RWPE2 (cell line): ENCODE results near the gene CLIC5.

ENCODE experiments used
- ATAC-seq: fragments of 200-7000 bp; cut with Tn5 transposase; 3 replicates; pipeline ENCODE4 v1.9.1; 2021; ENCODE audit warnings: low read depth
- DNase-seq: peaks from one replicate; pipeline ENCODE4 v3.0.0-alpha.2; 2020; ENCODE audit warnings: low spot score
- H3K27ac ChIP-seq: fragments of 450-650 bp; 2 replicates; pipeline ENCODE4 v1.5.1; 2017; ENCODE audit warnings: mild to moderate bottlenecking; ENCODE audit not compliant: poor library complexity, severe bottlenecking
- H3K27me3 ChIP-seq: fragments of 250-450 bp; sonication (Bioruptor Pico); 2 replicates; pipeline ENCODE4 v1.5.1; 2021; ENCODE audit warnings: mild to moderate bottlenecking, moderate library complexity; ENCODE audit not compliant: insufficient read depth, poor library complexity, severe bottlenecking
- H3K36me3 ChIP-seq: fragments of 250-450 bp; sonication (Bioruptor Pico); 2 replicates; pipeline ENCODE4 v1.5.1; 2020; ENCODE audit warnings: low read depth, mild to moderate bottlenecking, moderate library complexity
- H3K4me1 ChIP-seq: fragments of 250-450 bp; sonication (Bioruptor Pico); 2 replicates; pipeline ENCODE4 v1.5.1; 2021; ENCODE audit warnings: mild to moderate bottlenecking, moderate library complexity; ENCODE audit not compliant: insufficient read depth, poor library complexity, severe bottlenecking
- H3K4me3 ChIP-seq: fragments of 250-450 bp; sonication (Bioruptor Pico); 2 replicates; pipeline ENCODE4 v1.5.1; 2021; ENCODE audit warnings: mild to moderate bottlenecking, moderate library complexity; ENCODE audit not compliant: severe bottlenecking
- H3K9me3 ChIP-seq: fragments of 250-450 bp; sonication (Bioruptor Pico); 2 replicates; pipeline ENCODE4 v1.5.1; 2021; ENCODE audit warnings: mild to moderate bottlenecking, moderate library complexity; ENCODE audit not compliant: severe bottlenecking
- TF ChIP-seq, protein P1 (sequence below): fragments of 450-650 bp; IDR thresholded peaks from one replicate; pipeline ENCODE4 v1.5.1; 2017; ENCODE audit warnings: mild to moderate bottlenecking, moderate library complexity; ENCODE audit not compliant: poor library complexity, severe bottlenecking

The CLIC5 gene

DNA sequence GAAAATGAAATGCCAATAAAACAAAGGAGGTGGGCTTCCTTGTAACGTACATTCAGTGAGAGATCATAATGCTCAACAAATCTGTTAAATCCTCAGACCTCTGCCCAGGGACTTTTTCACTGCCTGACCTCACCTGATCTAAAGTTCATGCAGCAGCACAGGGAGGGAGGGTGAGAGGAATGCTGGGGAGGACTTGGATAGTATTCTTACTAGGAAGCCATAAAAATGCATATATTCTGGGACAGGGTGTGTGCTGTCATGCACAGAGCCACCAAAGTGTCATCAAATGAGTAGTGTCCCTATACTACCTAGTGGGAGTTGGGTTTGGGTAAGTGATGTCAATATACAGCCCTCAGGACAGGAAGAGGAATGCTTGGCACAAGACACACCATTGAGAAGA is 32.6 kb downstream of the CLIC5 start:
- no peaks in the 10 kb centered on the region for H3K36me3 ChIP-seq
- no peaks in the 10 kb centered on the region for H3K27me3 ChIP-seq
- TF ChIP-seq, protein P1, sequence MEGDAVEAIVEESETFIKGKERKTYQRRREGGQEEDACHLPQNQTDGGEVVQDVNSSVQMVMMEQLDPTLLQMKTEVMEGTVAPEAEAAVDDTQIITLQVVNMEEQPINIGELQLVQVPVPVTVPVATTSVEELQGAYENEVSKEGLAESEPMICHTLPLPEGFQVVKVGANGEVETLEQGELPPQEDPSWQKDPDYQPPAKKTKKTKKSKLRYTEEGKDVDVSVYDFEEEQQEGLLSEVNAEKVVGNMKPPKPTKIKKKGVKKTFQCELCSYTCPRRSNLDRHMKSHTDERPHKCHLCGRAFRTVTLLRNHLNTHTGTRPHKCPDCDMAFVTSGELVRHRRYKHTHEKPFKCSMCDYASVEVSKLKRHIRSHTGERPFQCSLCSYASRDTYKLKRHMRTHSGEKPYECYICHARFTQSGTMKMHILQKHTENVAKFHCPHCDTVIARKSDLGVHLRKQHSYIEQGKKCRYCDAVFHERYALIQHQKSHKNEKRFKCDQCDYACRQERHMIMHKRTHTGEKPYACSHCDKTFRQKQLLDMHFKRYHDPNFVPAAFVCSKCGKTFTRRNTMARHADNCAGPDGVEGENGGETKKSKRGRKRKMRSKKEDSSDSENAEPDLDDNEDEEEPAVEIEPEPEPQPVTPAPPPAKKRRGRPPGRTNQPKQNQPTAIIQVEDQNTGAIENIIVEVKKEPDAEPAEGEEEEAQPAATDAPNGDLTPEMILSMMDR: no peak
- DNase-seq (no peak), ATAC-seq (no peak)
- no peak overlapping the region for H3K4me3 ChIP-seq
- no peaks in the 10 kb centered on the region for H3K9me3 ChIP-seq
- H3K4me1 ChIP-seq: no peaks in the 10 kb centered on the region
- no peak overlapping the region for H3K27ac ChIP-seq

DNA sequence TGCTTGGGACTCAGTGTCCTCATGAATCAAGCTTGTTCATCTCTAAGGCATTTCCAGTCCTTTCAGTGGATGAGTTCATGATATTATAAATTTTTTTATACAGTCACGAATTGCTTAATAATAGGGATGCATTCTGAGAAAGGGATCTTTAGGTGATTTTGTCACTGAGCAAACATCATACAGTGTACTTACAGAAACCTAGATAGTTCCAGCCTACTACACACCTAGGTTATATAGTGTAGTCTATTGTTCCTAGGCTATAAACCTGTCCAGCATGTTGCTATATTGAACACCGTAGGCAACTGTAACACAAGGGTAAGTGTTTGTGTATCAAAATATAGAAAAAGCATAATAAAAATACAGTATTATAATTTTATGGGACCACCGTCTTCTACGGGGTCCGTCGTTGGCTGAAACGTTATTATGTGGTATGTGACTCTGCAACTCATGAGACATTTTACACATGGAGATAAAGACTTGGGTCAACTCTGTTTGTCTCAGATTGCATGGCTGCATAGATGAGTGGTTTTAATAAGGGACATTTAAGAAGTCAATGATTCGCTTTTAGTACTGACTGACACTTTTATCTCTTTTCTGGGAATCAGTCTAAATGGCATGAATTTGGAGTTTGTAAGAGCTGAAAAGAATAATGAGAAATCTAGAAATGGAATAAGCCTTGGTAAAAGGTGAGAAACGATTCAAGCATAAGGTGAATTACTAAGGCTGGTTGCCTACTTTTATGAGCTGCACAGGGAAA is 33.2 kb downstream of the CLIC5 start:
- Histone ChIP-seq H3K36me3 (no peaks in the 10 kb centered on the region), H3K9me3 (no peaks in the 10 kb centered on the region), H3K27ac (no peak overlapping the region), H3K4me1 (no peaks in the 10 kb centered on the region), H3K4me3 (no peak overlapping the region), H3K27me3 (no peaks in the 10 kb centered on the region)
- TF ChIP-seq, protein P1: no peak
- ATAC-seq (no peak), DNase-seq (no peak)

DNA sequence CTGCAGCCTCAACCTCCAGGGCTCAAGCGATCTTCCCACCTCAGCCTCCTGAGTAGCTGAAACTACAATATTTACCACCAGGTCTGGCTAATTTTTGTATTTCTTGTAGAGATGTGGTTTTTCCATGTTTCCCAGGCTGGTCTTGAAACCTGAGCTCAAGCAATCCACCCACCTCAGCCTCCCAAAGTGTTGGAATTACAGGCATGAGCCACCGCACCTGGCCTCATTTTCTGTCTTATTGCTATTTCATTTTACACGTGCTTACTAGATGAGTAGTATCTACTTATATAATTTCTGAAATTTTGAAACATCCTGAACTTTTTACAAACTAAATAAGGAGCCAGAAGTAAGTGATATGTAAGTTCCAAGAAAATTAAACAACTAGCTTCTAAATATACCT is 34.6 kb downstream of the CLIC5 start:
- no peaks in the 10 kb centered on the region for H3K9me3 ChIP-seq

GRCh38 chr6:45979311-45979710 is 36.3 kb downstream of the CLIC5 start:
- H3K27ac ChIP-seq: no peak overlapping the region
- H3K9me3 ChIP-seq: no peaks in the 10 kb centered on the region
- DNase-seq (no peak), ATAC-seq (no peak)
- H3K4me3 ChIP-seq: no peak overlapping the region
- no peaks in the 10 kb centered on the region for H3K36me3 ChIP-seq
- TF ChIP-seq, protein P1: no peak
- no peaks in the 10 kb centered on the region for H3K27me3 ChIP-seq
- H3K4me1 ChIP-seq: no peaks in the 10 kb centered on the region

More for the DNA sequence above, 34.6 kb downstream of the CLIC5 start:
- ATAC-seq (no peak), DNase-seq (no peak)
- H3K27me3 ChIP-seq: no peaks in the 10 kb centered on the region
- H3K4me3 ChIP-seq: no peak overlapping the region
- no peaks in the 10 kb centered on the region for H3K4me1 ChIP-seq
- no peak overlapping the region for H3K27ac ChIP-seq
- H3K36me3 ChIP-seq: no peaks in the 10 kb centered on the region
- TF ChIP-seq, protein P1: no peak

DNA sequence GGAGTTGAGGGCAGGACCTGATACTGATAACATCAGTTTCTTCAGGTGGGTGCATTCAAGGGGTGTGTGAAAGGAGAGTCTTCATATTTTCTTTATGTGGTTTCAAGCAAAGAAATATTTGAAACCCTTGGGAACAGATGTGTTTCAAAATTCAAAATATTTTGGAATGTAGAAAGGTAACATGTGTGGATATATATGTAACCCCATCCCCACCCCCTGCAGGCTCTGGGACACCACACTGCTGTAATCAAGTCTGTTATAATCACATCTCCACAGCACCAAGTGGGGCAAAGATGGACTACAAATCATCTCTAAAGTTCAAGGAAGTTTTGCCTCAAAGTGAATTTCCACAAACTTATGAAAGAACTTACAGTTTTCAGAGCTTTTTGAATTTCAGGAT is 41.1 kb downstream of the CLIC5 start:
- H3K9me3 ChIP-seq: no peaks in the 10 kb centered on the region
- DNase-seq: no peak
- H3K36me3 ChIP-seq: no peaks in the 10 kb centered on the region
- no peak for ATAC-seq
- no peaks in the 10 kb centered on the region for H3K27me3 ChIP-seq
- TF ChIP-seq, protein P1: no peak
- no peak overlapping the region for H3K4me3 ChIP-seq
- no peaks in the 10 kb centered on the region for H3K4me1 ChIP-seq
- H3K27ac ChIP-seq: no peak overlapping the region
